IPS-18c (cell line): ENCODE data around the gene FUT1.
"Not testable (repeated sequence)": the region's sequence is repeated elsewhere in the genome, so short reads cannot be mapped to it uniquely, and the experiment has no call there.

Source experiments
- H3K4me3 ChIP-seq: 2 replicates; pipeline ENCODE4 v1.7.0; 2013; ENCODE audit warnings: low read depth, mild to moderate bottlenecking, low read length, moderate library complexity; ENCODE audit not compliant: insufficient read depth
- H3K9me3 ChIP-seq: one replicate; pipeline ENCODE4 v1.6.1; 2013; ENCODE audit warnings: mild to moderate bottlenecking, low read length, moderate library complexity; ENCODE audit not compliant: control insufficient read depth, insufficient read depth

The FUT1 gene

GRCh38 chr19:48728911-48729664, 23.4 kb downstream of the FUT1 start:
- H3K4me3 ChIP-seq = no peak overlapping the region
- no peaks in the 10 kb centered on the region for H3K9me3 ChIP-seq

- no peak overlapping the region for H3K4me3 ChIP-seq
These were observed 25.9 kb downstream of the FUT1 start for GRCh38 chr19:48726556-48726955.

GRCh38 chr19:48724796-48725753, 27.4 kb downstream of the FUT1 start:
- H3K9me3 ChIP-seq = no peaks in the 10 kb centered on the region
- H3K4me3 ChIP-seq = no peak overlapping the region

More at GRCh38 chr19:48726556-48726955, 25.9 kb downstream of the FUT1 start:
- no peaks in the 10 kb centered on the region for H3K9me3 ChIP-seq

- Histone ChIP-seq H3K9me3 (peaks cover 2% of the 10 kb centered on the region), H3K4me3 (no peak overlapping the region)
These were observed 30.2 kb downstream of the FUT1 start for GRCh38 chr19:48722196-48722708.

GRCh38 chr19:48720613-48721296, 31.7 kb downstream of the FUT1 start:
- peaks cover 2% of the 10 kb centered on the region for H3K9me3 ChIP-seq
- H3K4me3 ChIP-seq = peak overlapping the region; percentile 71

- peak overlapping the region; percentile 26 for H3K4me3 ChIP-seq
These were observed 32.2 kb downstream of the FUT1 start for GRCh38 chr19:48720251-48720612.

GRCh38 chr19:48719263-48720171, 32.9 kb downstream of the FUT1 start, which contains the start of gene MAMSTR:
MAMSTR (minus strand) TSS chr19:48719725; CDS start chr19:48719031, 694 bp downstream.
- Histone ChIP-seq H3K9me3 (peaks cover 2% of the 10 kb centered on the region), H3K4me3 (peak within 1 kb of the TSS; percentile 26)

More at GRCh38 chr19:48720251-48720612, 32.2 kb downstream of the FUT1 start:
- peaks cover 2% of the 10 kb centered on the region for H3K9me3 ChIP-seq

- no peak overlapping the region for H3K4me3 ChIP-seq
- peaks cover 2% of the 10 kb centered on the region for H3K9me3 ChIP-seq
These were observed 33.7 kb downstream of the FUT1 start for GRCh38 chr19:48718711-48719231.

- H3K9me3 ChIP-seq, H3K4me3 ChIP-seq: not testable (repeated sequence)
These were observed 34.3 kb downstream of the FUT1 start for GRCh38 chr19:48718106-48718505.

GRCh38 chr19:48716562-48717291, 35.7 kb downstream of the FUT1 start:
- Histone ChIP-seq H3K9me3 (peaks cover 2% of the 10 kb centered on the region), H3K4me3 (peak overlapping the region; percentile 28; the same call in 1 of the 2 replicates)

- Histone ChIP-seq H3K9me3 (peaks cover 2% of the 10 kb centered on the region), H3K4me3 (no peak overlapping the region)
These were observed 36.7 kb downstream of the FUT1 start for GRCh38 chr19:48715681-48716171.

- Histone ChIP-seq H3K9me3 (peaks cover 2% of the 10 kb centered on the region), H3K4me3 (peak overlapping the region; percentile 95)
These were observed 37.4 kb downstream of the FUT1 start for GRCh38 chr19:48714759-48715675.

- peak overlapping the region; percentile 95 for H3K4me3 ChIP-seq
- H3K9me3 ChIP-seq = peaks cover 2% of the 10 kb centered on the region
These were observed 38.3 kb downstream of the FUT1 start for GRCh38 chr19:48713864-48714755.
